ENCODE results near the gene GTF2F2. TPM values are rescaled to one million over a fixed set of nuclear protein-coding genes. Genes with fewer than 3 reads are reported as not detected.

Gene GTF2F2
- total and polyA plus RNA-seq, 2 experiments from 2014 or later: 42.1 to 75.6 TPM

- Histone ChIP-seq H3K9me2 (ENCODE audit: insufficient read depth) (no peaks in the 10 kb centered on the region), H3K27me3 (ENCODE audit: insufficient read depth) (no peaks in the 10 kb centered on the region), H3K4me1 (ENCODE audit: insufficient read depth) (peaks cover 18% of the 10 kb centered on the region), H3K4me2 (no peak overlapping the region), H3K27ac (ENCODE audit: low read depth) (no peak overlapping the region), H2AFZ (no peak overlapping the region), H3K4me3 (no peak overlapping the region), H3K36me3 (ENCODE audit: insufficient read depth) (no peaks in the 10 kb centered on the region), H3K79me2 (replicated peaks; ENCODE audit: insufficient read depth) (no peaks in the 10 kb centered on the region), H3F3A (replicated peaks; ENCODE audit: low read depth) (no peaks in the 10 kb centered on the region), H4K20me1 (replicated peaks; ENCODE audit: insufficient read depth) (no peaks in the 10 kb centered on the region; the same call in 1 of the 2 replicates)
- ATAC-seq: peak; percentile 42
- no peak overlapping the region for H3K4me3 Mint-ChIP-seq
- no peaks in the 10 kb centered on the region; the same call in 2 of the 3 replicates for H3K36me3 Mint-ChIP-seq (ENCODE audit: low read depth)
- TF ChIP-seq, protein P1, sequence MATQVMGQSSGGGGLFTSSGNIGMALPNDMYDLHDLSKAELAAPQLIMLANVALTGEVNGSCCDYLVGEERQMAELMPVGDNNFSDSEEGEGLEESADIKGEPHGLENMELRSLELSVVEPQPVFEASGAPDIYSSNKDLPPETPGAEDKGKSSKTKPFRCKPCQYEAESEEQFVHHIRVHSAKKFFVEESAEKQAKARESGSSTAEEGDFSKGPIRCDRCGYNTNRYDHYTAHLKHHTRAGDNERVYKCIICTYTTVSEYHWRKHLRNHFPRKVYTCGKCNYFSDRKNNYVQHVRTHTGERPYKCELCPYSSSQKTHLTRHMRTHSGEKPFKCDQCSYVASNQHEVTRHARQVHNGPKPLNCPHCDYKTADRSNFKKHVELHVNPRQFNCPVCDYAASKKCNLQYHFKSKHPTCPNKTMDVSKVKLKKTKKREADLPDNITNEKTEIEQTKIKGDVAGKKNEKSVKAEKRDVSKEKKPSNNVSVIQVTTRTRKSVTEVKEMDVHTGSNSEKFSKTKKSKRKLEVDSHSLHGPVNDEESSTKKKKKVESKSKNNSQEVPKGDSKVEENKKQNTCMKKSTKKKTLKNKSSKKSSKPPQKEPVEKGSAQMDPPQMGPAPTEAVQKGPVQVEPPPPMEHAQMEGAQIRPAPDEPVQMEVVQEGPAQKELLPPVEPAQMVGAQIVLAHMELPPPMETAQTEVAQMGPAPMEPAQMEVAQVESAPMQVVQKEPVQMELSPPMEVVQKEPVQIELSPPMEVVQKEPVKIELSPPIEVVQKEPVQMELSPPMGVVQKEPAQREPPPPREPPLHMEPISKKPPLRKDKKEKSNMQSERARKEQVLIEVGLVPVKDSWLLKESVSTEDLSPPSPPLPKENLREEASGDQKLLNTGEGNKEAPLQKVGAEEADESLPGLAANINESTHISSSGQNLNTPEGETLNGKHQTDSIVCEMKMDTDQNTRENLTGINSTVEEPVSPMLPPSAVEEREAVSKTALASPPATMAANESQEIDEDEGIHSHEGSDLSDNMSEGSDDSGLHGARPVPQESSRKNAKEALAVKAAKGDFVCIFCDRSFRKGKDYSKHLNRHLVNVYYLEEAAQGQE (IDR thresholded peaks at IDR 0.05; ENCODE audit: unreplicated experiment): no peak
- TF ChIP-seq CREB1 (CRISPR knock-in tag; IDR thresholded peaks at IDR 0.05; ENCODE audit: low read depth): no peak
- no peak for TF ChIP-seq CTCF (conservative IDR thresholded peaks at IDR 0.05; ENCODE audit: low read depth in 2 of 2)
- no peak for TF ChIP-seq NANOG (IDR thresholded peaks at IDR 0.05; ENCODE audit: borderline replicate concordance)
- TF ChIP-seq STAT1 (IDR thresholded peaks at IDR 0.05; ENCODE audit: unreplicated experiment): no peak
- no peak for TF ChIP-seq ETS1 (IDR thresholded peaks at IDR 0.05)
- TF ChIP-seq JUNB (IDR thresholded peaks at IDR 0.05; ENCODE audit: unreplicated experiment): no peak
- TF ChIP-seq ZNF462 (CRISPR knock-in tag; IDR thresholded peaks at IDR 0.05): no peak
- no peak for TF ChIP-seq EZH2phosphoT487 (IDR thresholded peaks at IDR 0.05; ENCODE audit: unreplicated experiment)
- no peak for TF ChIP-seq ZNF114 (CRISPR knock-in tag; IDR thresholded peaks at IDR 0.05)
- no peak for TF ChIP-seq ZNF331 (CRISPR knock-in tag; IDR thresholded peaks at IDR 0.05; ENCODE audit: low read depth)
- H3K27me3 Mint-ChIP-seq (ENCODE audit: insufficient read depth, low read depth, poor library complexity): peaks cover 2% of the 10 kb centered on the region
- peaks cover 27% of the 10 kb centered on the region for H3K4me1 Mint-ChIP-seq
- H3K27ac Mint-ChIP-seq: 0 out of 2 replicates have a peak overlapping the region, but pooled peaks have one; percentile 7
- H3K9me3 Mint-ChIP-seq: no peaks in the 10 kb centered on the region
- no peak for DNase-seq (ENCODE audit: low spot score)
Measured at GRCh38 chr13:45219123-45219891, 99.0 kb downstream of the GTF2F2 start.

Data from GM23338 (cell line).